Measurements from ENCODE around the gene TMBIM1. TPM values are rescaled to one million over a fixed set of nuclear protein-coding genes. Genes with fewer than 3 reads are reported as not detected.
"Not testable (repeated sequence)": the region's sequence is repeated elsewhere in the genome, so short reads cannot be mapped to it uniquely, and the experiment has no call there.

The TMBIM1 gene
- polyA plus RNA-seq, 1 donor = 236 TPM

GRCh38 chr2:218318241-218318640 lies 25.9 kb upstream of the TMBIM1 start:
- DNase-seq = no peak
- H3K4me3 ChIP-seq (ENCODE audit: low read length) = no peak overlapping the region
- H3K4me1 ChIP-seq (ENCODE audit: control insufficient read depth, insufficient read depth, low read length) = peaks cover 32% of the 10 kb centered on the region
- H3K27me3 ChIP-seq (ENCODE audit: control insufficient read depth, insufficient read depth, low read length) = no peaks in the 10 kb centered on the region
- no CpG with 5 or more reads among the region's 7 CpGs for WGBS (ENCODE audit: insufficient coverage, low lambda C conversion rate)
- H3K36me3 ChIP-seq (ENCODE audit: control insufficient read depth, insufficient read depth, low read length) = no peaks in the 10 kb centered on the region
- H3K27ac ChIP-seq (ENCODE audit: low read length) = no peak overlapping the region
- no peaks in the 10 kb centered on the region for H3K9me3 ChIP-seq (ENCODE audit: control insufficient read depth, low read depth, low read length)

GRCh38 chr2:218317835-218318234 lies 25.5 kb upstream of the TMBIM1 start:
- Histone ChIP-seq H3K36me3 (ENCODE audit: control insufficient read depth, insufficient read depth, low read length) (no peaks in the 10 kb centered on the region), H3K9me3 (ENCODE audit: control insufficient read depth, low read depth, low read length) (no peaks in the 10 kb centered on the region), H3K27ac (ENCODE audit: low read length) (peak overlapping the region; percentile 73), H3K4me1 (ENCODE audit: control insufficient read depth, insufficient read depth, low read length) (peaks cover 32% of the 10 kb centered on the region), H3K27me3 (ENCODE audit: control insufficient read depth, insufficient read depth, low read length) (no peaks in the 10 kb centered on the region), H3K4me3 (ENCODE audit: low read length) (no peak overlapping the region)
- 100% methylated on average over 1 of the region's 4 CpGs for WGBS (ENCODE audit: insufficient coverage, low lambda C conversion rate)
- no peak for DNase-seq

GRCh38 chr2:218317303-218317630 lies 25.0 kb upstream of the TMBIM1 start:
- Histone ChIP-seq H3K27ac (ENCODE audit: low read length) (peak overlapping the region; percentile 73), H3K36me3 (ENCODE audit: control insufficient read depth, insufficient read depth, low read length) (no peaks in the 10 kb centered on the region), H3K9me3 (ENCODE audit: control insufficient read depth, low read depth, low read length) (no peaks in the 10 kb centered on the region), H3K27me3 (ENCODE audit: control insufficient read depth, insufficient read depth, low read length) (no peaks in the 10 kb centered on the region), H3K4me3 (ENCODE audit: low read length) (no peak overlapping the region), H3K4me1 (ENCODE audit: control insufficient read depth, insufficient read depth, low read length) (peaks cover 35% of the 10 kb centered on the region)
- no CpG with 5 or more reads among the region's 1 CpG for WGBS (ENCODE audit: insufficient coverage, low lambda C conversion rate)
- DNase-seq = peak in 1 of 2 donors; percentile 30

GRCh38 chr2:218315397-218315796 lies 23.1 kb upstream of the TMBIM1 start:
- no peak for DNase-seq
- Histone ChIP-seq H3K27me3 (ENCODE audit: control insufficient read depth, insufficient read depth, low read length) (no peaks in the 10 kb centered on the region), H3K4me3 (ENCODE audit: low read length) (no peak overlapping the region), H3K4me1 (ENCODE audit: control insufficient read depth, insufficient read depth, low read length) (peaks cover 42% of the 10 kb centered on the region), H3K36me3 (ENCODE audit: control insufficient read depth, insufficient read depth, low read length) (no peaks in the 10 kb centered on the region), H3K9me3 (ENCODE audit: control insufficient read depth, low read depth, low read length) (no peaks in the 10 kb centered on the region), H3K27ac (ENCODE audit: low read length) (peak overlapping the region; percentile 73)
- WGBS (ENCODE audit: insufficient coverage, low lambda C conversion rate) = 95% methylated on average over 3 of the region's 8 CpGs

GRCh38 chr2:218314764-218315163 lies 22.5 kb upstream of the TMBIM1 start:
- not testable (repeated sequence) for H3K36me3 ChIP-seq (ENCODE audit: control insufficient read depth, insufficient read depth, low read length); H3K27me3 ChIP-seq (ENCODE audit: control insufficient read depth, insufficient read depth, low read length); H3K27ac ChIP-seq (ENCODE audit: low read length); DNase-seq; H3K4me3 ChIP-seq (ENCODE audit: low read length); H3K9me3 ChIP-seq (ENCODE audit: control insufficient read depth, low read depth, low read length)
- H3K4me1 ChIP-seq (ENCODE audit: control insufficient read depth, insufficient read depth, low read length) = peaks cover 47% of the 10 kb centered on the region
- WGBS (ENCODE audit: insufficient coverage, low lambda C conversion rate) = 92% methylated on average over 2 of the region's 4 CpGs

- H3K4me1 ChIP-seq (ENCODE audit: control insufficient read depth, insufficient read depth, low read length) = peaks cover 53% of the 10 kb centered on the region
- WGBS (ENCODE audit: insufficient coverage, low lambda C conversion rate) = no CpG with 5 or more reads among the region's 1 CpG
- DNase-seq = no peak
- no peaks in the 10 kb centered on the region for H3K27me3 ChIP-seq (ENCODE audit: control insufficient read depth, insufficient read depth, low read length)
- no peaks in the 10 kb centered on the region for H3K9me3 ChIP-seq (ENCODE audit: control insufficient read depth, low read depth, low read length)
- no peak overlapping the region for H3K4me3 ChIP-seq (ENCODE audit: low read length)
- peak overlapping the region; percentile 97 for H3K27ac ChIP-seq (ENCODE audit: low read length)
- H3K36me3 ChIP-seq (ENCODE audit: control insufficient read depth, insufficient read depth, low read length) = no peaks in the 10 kb centered on the region
Measured at GRCh38 chr2:218313356-218313755, 21.1 kb upstream of the TMBIM1 start.

- WGBS (ENCODE audit: insufficient coverage, low lambda C conversion rate) = no CpG with 5 or more reads among the region's 2 CpGs
- peak overlapping the region; percentile 97 for H3K27ac ChIP-seq (ENCODE audit: low read length)
Measured at GRCh38 chr2:218312267-218312756, 20.0 kb upstream of the TMBIM1 start.

GRCh38 chr2:218311541-218312266 lies 19.4 kb upstream of the TMBIM1 start:
- peak overlapping the region; percentile 97 for H3K27ac ChIP-seq (ENCODE audit: low read length)
- DNase-seq = peak in 1 of 2 donors; percentile 88
- WGBS (ENCODE audit: insufficient coverage, low lambda C conversion rate) = no CpG with 5 or more reads among the region's 11 CpGs
- not testable (repeated sequence) for H3K27me3 ChIP-seq (ENCODE audit: control insufficient read depth, insufficient read depth, low read length); H3K36me3 ChIP-seq (ENCODE audit: control insufficient read depth, insufficient read depth, low read length); H3K4me3 ChIP-seq (ENCODE audit: low read length); H3K9me3 ChIP-seq (ENCODE audit: control insufficient read depth, low read depth, low read length)
- H3K4me1 ChIP-seq (ENCODE audit: control insufficient read depth, insufficient read depth, low read length) = peaks cover 45% of the 10 kb centered on the region

More at GRCh38 chr2:218312267-218312756, 20.0 kb upstream of the TMBIM1 start:
- H3K36me3 ChIP-seq (ENCODE audit: control insufficient read depth, insufficient read depth, low read length) = no peaks in the 10 kb centered on the region
- H3K4me3 ChIP-seq (ENCODE audit: low read length) = no peak overlapping the region
- no peaks in the 10 kb centered on the region for H3K9me3 ChIP-seq (ENCODE audit: control insufficient read depth, low read depth, low read length)
- peaks cover 48% of the 10 kb centered on the region for H3K4me1 ChIP-seq (ENCODE audit: control insufficient read depth, insufficient read depth, low read length)
- H3K27me3 ChIP-seq (ENCODE audit: control insufficient read depth, insufficient read depth, low read length) = no peaks in the 10 kb centered on the region
- DNase-seq = peak; percentile 52 to 87

GRCh38 chr2:218310853-218311540 lies 18.7 kb upstream of the TMBIM1 start:
- H3K27ac ChIP-seq (ENCODE audit: low read length) = peak overlapping the region; percentile 97
- no CpG with 5 or more reads among the region's 11 CpGs for WGBS (ENCODE audit: insufficient coverage, low lambda C conversion rate)
- peak overlapping the region; percentile 5 for H3K4me3 ChIP-seq (ENCODE audit: low read length)
- H3K4me1 ChIP-seq (ENCODE audit: control insufficient read depth, insufficient read depth, low read length) = peaks cover 47% of the 10 kb centered on the region
- no peaks in the 10 kb centered on the region for H3K27me3 ChIP-seq (ENCODE audit: control insufficient read depth, insufficient read depth, low read length)
- H3K9me3 ChIP-seq (ENCODE audit: control insufficient read depth, low read depth, low read length) = no peaks in the 10 kb centered on the region
- no peaks in the 10 kb centered on the region for H3K36me3 ChIP-seq (ENCODE audit: control insufficient read depth, insufficient read depth, low read length)
- peak in 1 of 2 donors; percentile 78 for DNase-seq

- no peak for DNase-seq
Measured at GRCh38 chr2:218307415-218308090, 15.2 kb upstream of the TMBIM1 start.

More at GRCh38 chr2:218307415-218308090, 15.2 kb upstream of the TMBIM1 start:
- Histone ChIP-seq H3K27ac (ENCODE audit: low read length) (no peak overlapping the region), H3K9me3 (ENCODE audit: control insufficient read depth, low read depth, low read length) (no peaks in the 10 kb centered on the region), H3K4me3 (ENCODE audit: low read length) (no peak overlapping the region), H3K36me3 (ENCODE audit: control insufficient read depth, insufficient read depth, low read length) (no peaks in the 10 kb centered on the region), H3K4me1 (ENCODE audit: control insufficient read depth, insufficient read depth, low read length) (peaks cover 43% of the 10 kb centered on the region), H3K27me3 (ENCODE audit: control insufficient read depth, insufficient read depth, low read length) (no peaks in the 10 kb centered on the region)
- no CpG with 5 or more reads among the region's 6 CpGs for WGBS (ENCODE audit: insufficient coverage, low lambda C conversion rate)
